GM12878 (cell line): Measurements from ENCODE around the gene AP2B1. TPM values are rescaled to one million over a fixed set of nuclear protein-coding genes. Genes with fewer than 3 reads are reported as not detected.

Source experiments
- ATAC-seq: fragments of 200-7000 bp; cut with Tn5 transposase; 3 replicates; pipeline ENCODE4 v1.9.1; 2020; ENCODE audit warnings: mild to moderate bottlenecking, moderate library complexity
- BruUV-seq: library from RNA; stranded (reverse); fragments of 400-500 nt; replicated peaks from 2 replicates; lab custom pipeline; 2021; lab: Mats Ljungman, UMichigan
- CTCF ChIA-PET: fragments of 300-600 bp; sonication (Branson Sonifier 250); formaldehyde crosslinking; extraction: SDS; loops from one replicate; lab custom pipeline; 2021; ENCODE audit warnings: inconsistent platforms; lab: Yijun Ruan, JAX
- POLR2A ChIA-PET: fragments of 350-600 bp; formaldehyde crosslinking; extraction: SDS; loops from one replicate; lab custom pipeline; 2021; ENCODE audit warnings: inconsistent platforms; lab: Charles Lee
- RAD21 ChIA-PET: fragments of 300-600 bp; sonication (Branson Sonifier 250); formaldehyde crosslinking; loops from one replicate; lab custom pipeline; 2023; ENCODE audit warnings: antibody characterized with exemption; ENCODE audit not compliant: unreplicated experiment; lab: Charles Lee
- SMC1A ChIA-PET: fragments of 300-600 bp; sonication (Branson Sonifier 250); formaldehyde crosslinking; loops from one replicate; lab custom pipeline; 2023; ENCODE audit not compliant: unreplicated experiment, uncharacterized antibody; lab: Charles Lee
- DNase-seq: peaks from one replicate; pipeline ENCODE4 v3.0.0-alpha.2; 2011; ENCODE audit warnings: low read depth, low spot score
- FAIRE-seq: peaks from 3 replicates; lab custom pipeline; 2011; peaks lifted over from hg19 to GRCh38; lab: Jason Lieb, UNC
- H2AFZ ChIP-seq: 2 replicates; pipeline ENCODE4 v1.6.0; 2011; ENCODE audit warnings: low read depth, low read length, control low read depth; ENCODE audit not compliant: control insufficient read depth
- H3K27ac ChIP-seq: 2 replicates; pipeline ENCODE4 v1.5.1; 2011; ENCODE audit warnings: control low read depth; ENCODE audit not compliant: control insufficient read depth, insufficient read depth
- H3K27me3 ChIP-seq, 2 experiments: replicated peaks in 1 of 2; 2 replicates each; pipeline versions ENCODE4 v1.6.0 to v1.6.1; 2011; ENCODE audit warnings: low read length in 1 of 2; ENCODE audit not compliant: control insufficient read depth in 2 of 2, insufficient read depth in 2 of 2
- H3K36me3 ChIP-seq, 2 experiments: 2 replicates each; pipeline ENCODE4 v1.5.1; 2011; ENCODE audit warnings: low read length in 1 of 2; ENCODE audit not compliant: control insufficient read depth in 2 of 2, insufficient read depth in 2 of 2
- H3K4me1 ChIP-seq: 2 replicates; pipeline ENCODE4 v1.6.1; 2011; ENCODE audit warnings: mild to moderate bottlenecking, low read length, moderate library complexity, mixed read lengths; ENCODE audit not compliant: control insufficient read depth, insufficient read depth
- H3K4me2 ChIP-seq: 2 replicates; pipeline ENCODE4 v1.6.0; 2011; ENCODE audit warnings: control low read depth; ENCODE audit not compliant: control insufficient read depth, insufficient read depth
- H3K4me3 ChIP-seq: fragments of 200-600 bp; sonication (generic); 2 replicates; pipeline ENCODE4 v1.5.1; 2016
- H3K79me2 ChIP-seq: 2 replicates; pipeline ENCODE4 v1.6.0; 2011; ENCODE audit warnings: low read length; ENCODE audit not compliant: control insufficient read depth, insufficient read depth
- H3K9ac ChIP-seq: 2 replicates; pipeline ENCODE4 v1.8.0; 2011; ENCODE audit warnings: low read length, control low read depth, mixed read lengths; ENCODE audit not compliant: control insufficient read depth, insufficient read depth
- H3K9me3 ChIP-seq: replicated peaks from 3 replicates; pipeline ENCODE4 v1.5.1; 2011; ENCODE audit warnings: mild to moderate bottlenecking, low read length; ENCODE audit not compliant: control insufficient read depth, insufficient read depth
- H4K20me1 ChIP-seq: 2 replicates; pipeline ENCODE4 v1.6.0; 2011; ENCODE audit not compliant: control insufficient read depth, insufficient read depth
- BACH1 ChIP-seq: fragments of 450-650 bp; IDR thresholded peaks from 2 replicates; pipeline ENCODE4 v1.6.1; 2017; ENCODE audit warnings: mild to moderate bottlenecking, borderline replicate concordance
- BCL11A ChIP-seq: IDR thresholded peaks from 2 replicates; pipeline ENCODE4 v1.6.1; 2011; ENCODE audit warnings: low read depth, low read length
- FOXK2 ChIP-seq: fragments of 450-650 bp; IDR thresholded peaks from 2 replicates; pipeline ENCODE4 v1.6.1; 2017; ENCODE audit warnings: mild to moderate bottlenecking, moderate library complexity
- GABPA ChIP-seq: IDR thresholded peaks from 2 replicates; pipeline ENCODE4 v1.6.1; 2014; ENCODE audit warnings: antibody characterized with exemption, low read depth, mild to moderate bottlenecking, inconsistent platforms
- KLF5 ChIP-seq: fragments of 450-650 bp; IDR thresholded peaks from 2 replicates; pipeline ENCODE4 v1.6.1; 2014; ENCODE audit warnings: mild to moderate bottlenecking; ENCODE audit not compliant: partially characterized antibody
- MYB ChIP-seq: fragments of 150-350 bp; IDR thresholded peaks from 2 replicates; pipeline ENCODE4 v1.6.1; 2014; ENCODE audit warnings: mild to moderate bottlenecking, low read depth, low read length, borderline replicate concordance
- NR2F1 ChIP-seq: fragments of 450-650 bp; conservative IDR thresholded peaks from 2 replicates; pipeline ENCODE4 v1.6.1; 2017; ENCODE audit warnings: mild to moderate bottlenecking
- POLR2AphosphoS2 ChIP-seq: IDR thresholded peaks from 2 replicates; pipeline ENCODE4 v1.6.1; 2011; ENCODE audit warnings: low read depth, mild to moderate bottlenecking, low read length, improper control_type of control experiment, moderate library complexity
- TCF3 ChIP-seq: IDR thresholded peaks from 2 replicates; pipeline ENCODE4 v1.6.1; 2012; ENCODE audit warnings: low read depth, mild to moderate bottlenecking, low read length, borderline replicate concordance; ENCODE audit not compliant: insufficient read depth
- ZBTB40 ChIP-seq: fragments of 450-650 bp; IDR thresholded peaks from 2 replicates; pipeline ENCODE4 v1.6.1; 2016; ENCODE audit warnings: mild to moderate bottlenecking, moderate library complexity, borderline replicate concordance
- ZNF622 ChIP-seq: fragments of 450-650 bp; IDR thresholded peaks from 2 replicates; pipeline ENCODE4 v1.6.1; 2017; ENCODE audit warnings: mild to moderate bottlenecking, inconsistent platforms
- WGBS: methylation state at CpG from one replicate; pipeline ENCODE4 v1.1.6; 2016; ENCODE audit warnings: low lambda C conversion rate; ENCODE audit not compliant: insufficient replicate concordance, insufficient coverage; ENCODE audit errors: missing lambda C conversion rate; 5-methylcytosine and 5-hydroxymethylcytosine counted together
- in situ Hi-C: fragments of 300-500 bp; cut with MboI; formaldehyde crosslinking; loops from 9 replicates; pipeline ENCODE4 v1.14.3; 2018; ENCODE audit warnings: mixed read lengths
- intact Hi-C: fragments of 100-400 bp; cut with micrococcal nuclease; formaldehyde crosslinking; loops from one replicate; pipeline ENCODE4 v1.14.2; 2022; ENCODE audit not compliant: unreplicated experiment
- polyA plus RNA-seq, 11 experiments: library from polyadenylated mRNA; depleted of rRNA in 4 of 11; unstranded in 6 of 11; stranded (reverse) in 5 of 11; fragments of >200 nt; fragmentation: Nextera tagmentation in 4 of 11; fragmentation: Illumina TruSeq in 1 of 11; extraction: Ambion mirVana in 4 of 11; extraction: Trizol in 1 of 11; gene quantifications; 1 replicate in 1 of 11; 2 replicates in 10 of 11; pipeline versions ENCODE4 v1.2.1 to v1.2.3, GENCODE V29; 2011 to 2016; ENCODE audit warnings: inconsistent platforms in 2 of 11, missing spikeins in 2 of 11, low read depth in 1 of 11
- total RNA-seq, 4 experiments: library from RNA; depleted of rRNA in 3 of 4; stranded (reverse); fragments of >200 nt in 3 of 4; fragmentation: Illumina TruSeq in 1 of 4; extraction: Trizol in 1 of 4; gene quantifications; 2 replicates each; pipeline versions ENCODE4 v1.2.1 to v1.2.3, GENCODE V29; 2013 to 2021
- TF ChIP-seq, protein P1 (sequence below): IDR thresholded peaks from 2 replicates; pipeline ENCODE4 v1.6.1; 2011; ENCODE audit warnings: low read depth, low read length, improper control_type of control experiment, borderline replicate concordance
- TF ChIP-seq, protein P2 (sequence below): fragments of 450-650 bp; formaldehyde crosslinking; IDR thresholded peaks from 2 replicates; pipeline ENCODE4 v1.5.0; 2022; ENCODE audit warnings: mild to moderate bottlenecking, missing genetic modification characterization
- TF ChIP-seq, protein P3 (sequence below): fragments of 450-650 bp; IDR thresholded peaks from 2 replicates; pipeline ENCODE4 v1.6.1; 2016; ENCODE audit warnings: mild to moderate bottlenecking

Gene AP2B1
- total and polyA plus RNA-seq, 10 of the 15 experiments (the other 5 are each of a cell fraction or from before 2014, with no cell fraction given), result 18.6 to 112 (median 53.9) TPM

DNA sequence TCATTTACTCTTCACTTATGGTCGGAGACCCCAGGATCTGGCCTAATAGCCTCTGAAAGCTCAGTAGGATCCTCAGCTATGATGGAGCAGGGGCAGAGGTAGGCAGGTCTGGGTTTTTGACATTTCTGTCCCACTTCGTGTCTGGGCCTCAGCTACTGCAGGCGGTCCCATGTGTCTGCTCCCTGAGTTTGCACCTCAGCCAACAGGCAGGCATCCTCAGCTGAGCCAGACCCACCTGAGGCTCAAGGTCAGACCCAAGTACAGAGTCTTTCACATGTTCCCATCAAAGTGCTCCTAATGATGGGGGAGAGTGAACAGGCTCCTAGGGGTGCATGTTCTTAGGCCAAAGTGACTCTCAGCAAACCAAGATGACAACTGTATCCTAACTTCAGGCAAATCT lies 141.4 kb downstream of the AP2B1 start (continued):
- TF ChIP-seq, protein P1, sequence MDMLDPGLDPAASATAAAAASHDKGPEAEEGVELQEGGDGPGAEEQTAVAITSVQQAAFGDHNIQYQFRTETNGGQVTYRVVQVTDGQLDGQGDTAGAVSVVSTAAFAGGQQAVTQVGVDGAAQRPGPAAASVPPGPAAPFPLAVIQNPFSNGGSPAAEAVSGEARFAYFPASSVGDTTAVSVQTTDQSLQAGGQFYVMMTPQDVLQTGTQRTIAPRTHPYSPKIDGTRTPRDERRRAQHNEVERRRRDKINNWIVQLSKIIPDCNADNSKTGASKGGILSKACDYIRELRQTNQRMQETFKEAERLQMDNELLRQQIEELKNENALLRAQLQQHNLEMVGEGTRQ, result no peak
- no peak for TF ChIP-seq BACH1
- TF ChIP-seq, protein P2, sequence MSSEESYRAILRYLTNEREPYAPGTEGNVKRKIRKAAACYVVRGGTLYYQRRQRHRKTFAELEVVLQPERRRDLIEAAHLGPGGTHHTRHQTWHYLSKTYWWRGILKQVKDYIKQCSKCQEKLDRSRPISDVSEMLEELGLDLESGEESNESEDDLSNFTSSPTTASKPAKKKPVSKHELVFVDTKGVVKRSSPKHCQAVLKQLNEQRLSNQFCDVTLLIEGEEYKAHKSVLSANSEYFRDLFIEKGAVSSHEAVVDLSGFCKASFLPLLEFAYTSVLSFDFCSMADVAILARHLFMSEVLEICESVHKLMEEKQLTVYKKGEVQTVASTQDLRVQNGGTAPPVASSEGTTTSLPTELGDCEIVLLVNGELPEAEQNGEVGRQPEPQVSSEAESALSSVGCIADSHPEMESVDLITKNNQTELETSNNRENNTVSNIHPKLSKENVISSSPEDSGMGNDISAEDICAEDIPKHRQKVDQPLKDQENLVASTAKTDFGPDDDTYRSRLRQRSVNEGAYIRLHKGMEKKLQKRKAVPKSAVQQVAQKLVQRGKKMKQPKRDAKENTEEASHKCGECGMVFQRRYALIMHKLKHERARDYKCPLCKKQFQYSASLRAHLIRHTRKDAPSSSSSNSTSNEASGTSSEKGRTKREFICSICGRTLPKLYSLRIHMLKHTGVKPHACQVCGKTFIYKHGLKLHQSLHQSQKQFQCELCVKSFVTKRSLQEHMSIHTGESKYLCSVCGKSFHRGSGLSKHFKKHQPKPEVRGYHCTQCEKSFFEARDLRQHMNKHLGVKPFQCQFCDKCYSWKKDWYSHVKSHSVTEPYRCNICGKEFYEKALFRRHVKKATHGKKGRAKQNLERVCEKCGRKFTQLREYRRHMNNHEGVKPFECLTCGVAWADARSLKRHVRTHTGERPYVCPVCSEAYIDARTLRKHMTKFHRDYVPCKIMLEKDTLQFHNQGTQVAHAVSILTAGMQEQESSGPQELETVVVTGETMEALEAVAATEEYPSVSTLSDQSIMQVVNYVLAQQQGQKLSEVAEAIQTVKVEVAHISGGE (CRISPR knock-in tag), result no peak
- TF ChIP-seq GABPA, result no peak
- no peak for TF ChIP-seq NR2F1

GRCh38 chr17:35729405-35729833 lies 142.3 kb downstream of the AP2B1 start:
- no peak overlapping the region for H3K4me3 ChIP-seq
- intact Hi-C loops, result no loop called here
- no peak for FAIRE-seq
- no peak overlapping the region for H3K4me2 ChIP-seq
- BruUV-seq, result no TSS peak
- H3K4me1 ChIP-seq, result no peaks in the 10 kb centered on the region
- RAD21 ChIA-PET, result no interaction called here
- H2AFZ ChIP-seq, result no peak overlapping the region
- CTCF ChIA-PET, result interaction anchor here (1.2 kb wide), 1 partner anchor 8 kb away, joined by 3 read pairs; no protein-coding TSS in a partner anchor
- no peak overlapping the region for H3K27ac ChIP-seq
- H3K27me3 ChIP-seq, result no peaks in the 10 kb centered on the region
- H3K79me2 ChIP-seq, result no peaks in the 10 kb centered on the region
- H3K9ac ChIP-seq, result no peak overlapping the region
- H3K9me3 ChIP-seq, result no peaks in the 10 kb centered on the region
- no peaks in the 10 kb centered on the region for H4K20me1 ChIP-seq
- WGBS, result 88% methylated on average over 4 of the region's 4 CpGs
- no peak for DNase-seq
- POLR2A ChIA-PET, result no interaction called here
- H3K36me3 ChIP-seq, result peaks cover 3 to 5% of the 10 kb centered on the region in 2 experiments; a peak in 3 of 4 replicates
- SMC1A ChIA-PET, result no interaction called here
- in situ Hi-C loops, result no loop called here
- ATAC-seq, result no peak
- TF ChIP-seq TCF3 (no peak), MYB (no peak), BCL11A (no peak), ZNF622 (no peak), POLR2AphosphoS2 (no peak), ZBTB40 (no peak), FOXK2 (no peak), KLF5 (no peak)
- TF ChIP-seq, protein P3, sequence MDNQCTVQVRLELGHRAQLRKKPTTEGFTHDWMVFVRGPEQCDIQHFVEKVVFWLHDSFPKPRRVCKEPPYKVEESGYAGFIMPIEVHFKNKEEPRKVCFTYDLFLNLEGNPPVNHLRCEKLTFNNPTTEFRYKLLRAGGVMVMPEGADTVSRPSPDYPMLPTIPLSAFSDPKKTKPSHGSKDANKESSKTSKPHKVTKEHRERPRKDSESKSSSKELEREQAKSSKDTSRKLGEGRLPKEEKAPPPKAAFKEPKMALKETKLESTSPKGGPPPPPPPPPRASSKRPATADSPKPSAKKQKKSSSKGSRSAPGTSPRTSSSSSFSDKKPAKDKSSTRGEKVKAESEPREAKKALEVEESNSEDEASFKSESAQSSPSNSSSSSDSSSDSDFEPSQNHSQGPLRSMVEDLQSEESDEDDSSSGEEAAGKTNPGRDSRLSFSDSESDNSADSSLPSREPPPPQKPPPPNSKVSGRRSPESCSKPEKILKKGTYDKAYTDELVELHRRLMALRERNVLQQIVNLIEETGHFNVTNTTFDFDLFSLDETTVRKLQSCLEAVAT, result no peak
